ENCODE measurements around the gene UBE2V1.
"Not testable (repeated sequence)": the region's sequence is repeated elsewhere in the genome, so short reads cannot be mapped to it uniquely, and the experiment has no call there.

Gene UBE2V1

DNA sequence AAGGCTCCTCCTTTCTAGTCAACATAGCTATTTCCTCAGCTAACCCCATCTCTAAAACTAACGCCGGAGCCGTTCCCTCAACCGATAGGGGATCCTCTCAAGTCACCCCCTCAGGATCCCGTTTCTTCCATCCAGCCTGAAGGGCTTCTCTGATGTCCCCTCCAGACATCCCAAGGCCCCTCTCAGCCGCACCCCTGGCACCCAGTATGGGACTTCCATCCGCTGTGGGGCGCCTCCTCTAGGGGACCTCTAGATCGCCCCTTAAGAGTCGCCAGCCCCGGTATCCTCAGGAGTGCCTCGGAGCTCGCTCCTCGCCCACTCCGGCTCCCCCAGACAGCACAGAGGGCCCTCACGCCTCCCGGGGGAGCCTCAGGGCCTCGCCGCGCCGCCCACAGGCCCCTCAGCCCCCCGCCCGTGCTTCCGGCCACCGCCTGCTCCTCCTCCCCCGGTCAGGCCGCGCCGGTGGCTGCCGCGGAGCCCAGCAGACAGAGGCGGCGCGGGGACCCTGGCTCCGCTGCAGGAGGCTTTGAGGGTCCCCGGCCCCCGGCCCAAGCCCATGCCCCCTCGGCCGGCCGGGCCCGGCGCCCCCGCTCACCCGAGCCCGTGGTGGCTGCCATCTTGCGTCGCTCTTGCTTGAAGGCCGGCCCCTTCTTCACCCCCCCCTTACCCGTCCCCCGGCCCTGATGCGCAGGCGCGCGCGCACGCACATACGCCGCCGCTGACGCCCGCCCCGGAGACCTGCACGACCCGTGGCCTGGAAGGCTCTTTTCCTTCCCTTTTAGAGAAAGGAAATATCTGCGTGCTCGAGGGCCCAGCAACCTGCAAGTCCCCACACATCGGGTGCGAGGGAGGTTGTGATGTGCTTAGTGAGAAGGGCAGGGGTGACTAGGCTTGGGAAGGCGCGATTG is at the start of gene UBE2V1:
Gene UBE2V1, minus strand, starts transcription at position 639 of the 908 bp plus-strand sequence. Its CDS starts 22 bp downstream, at position 617.
- peak; percentile 75 to 87 (median 78) for DNase-seq

DNA sequence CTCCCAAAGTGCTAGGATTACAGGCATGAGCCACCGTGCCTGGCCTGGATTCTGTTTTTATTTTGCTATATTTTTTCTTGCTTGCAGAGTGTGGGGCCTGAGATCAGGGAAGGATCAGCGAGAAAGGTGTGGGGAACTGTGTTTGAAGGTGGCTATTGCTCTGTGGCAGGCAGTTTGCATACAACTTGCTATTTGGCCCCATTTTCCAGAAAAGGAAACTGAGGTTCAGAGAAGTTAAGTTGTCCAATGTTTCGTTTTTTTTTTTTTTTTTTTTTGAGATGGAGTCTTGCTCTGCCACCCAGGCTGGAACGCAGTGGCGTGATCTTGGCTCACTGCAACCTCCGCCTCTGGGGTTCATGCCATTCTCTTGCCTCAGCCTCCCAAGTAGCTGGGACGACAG is 48.5 kb upstream of the UBE2V1 start:
- not testable (repeated sequence) for DNase-seq

DNA sequence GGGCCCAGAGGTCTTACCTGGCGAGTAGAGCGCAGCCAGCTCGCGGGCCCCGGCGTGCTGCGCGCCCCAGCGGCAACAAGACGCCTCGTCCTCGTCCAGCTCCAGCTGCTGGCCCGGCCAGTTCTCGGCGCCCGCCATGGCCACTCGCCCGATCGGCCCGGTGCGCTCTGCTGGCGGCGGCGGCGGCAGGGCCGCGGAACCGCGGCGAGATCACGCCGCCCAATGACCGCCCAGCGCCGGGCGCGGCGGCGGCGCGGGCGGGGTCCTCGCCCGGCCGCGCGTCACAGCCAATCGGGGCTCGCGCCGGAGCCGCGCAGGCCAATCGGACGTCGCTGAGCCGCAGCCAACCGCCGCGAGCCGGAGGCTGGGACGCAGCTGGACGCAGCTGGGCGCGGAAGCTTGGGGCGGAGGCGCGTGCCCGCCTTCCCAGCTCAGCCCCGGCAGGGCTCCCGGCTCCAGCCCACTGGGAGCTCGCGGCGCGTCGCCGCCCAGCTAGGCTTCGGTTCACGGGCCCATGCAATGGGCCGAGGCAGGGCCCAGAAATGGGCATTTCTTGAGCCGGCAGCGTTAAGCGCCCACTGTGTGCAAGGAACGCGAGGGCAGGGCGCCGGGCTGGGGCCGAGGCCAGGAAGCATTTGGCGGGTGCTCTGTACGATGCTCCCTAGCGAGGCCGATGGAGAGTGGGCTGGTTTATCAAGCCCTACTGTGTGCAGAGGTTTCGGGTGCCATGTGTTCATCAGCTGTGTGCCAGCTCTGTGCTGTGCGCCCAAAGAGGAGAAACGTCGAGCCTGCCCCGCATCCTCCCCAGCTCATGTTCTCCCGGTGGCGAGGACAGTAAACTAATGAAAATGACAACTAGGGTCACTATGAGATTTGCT is 40.8 kb upstream of the UBE2V1 start, which contains the start of gene PEDS1:
Gene PEDS1, minus strand, starts transcription at position 224 of the 878 bp plus-strand sequence. Its CDS starts 86 bp downstream, at position 138.
- peak; percentile 44 to 77 (median 56) for DNase-seq

DNA sequence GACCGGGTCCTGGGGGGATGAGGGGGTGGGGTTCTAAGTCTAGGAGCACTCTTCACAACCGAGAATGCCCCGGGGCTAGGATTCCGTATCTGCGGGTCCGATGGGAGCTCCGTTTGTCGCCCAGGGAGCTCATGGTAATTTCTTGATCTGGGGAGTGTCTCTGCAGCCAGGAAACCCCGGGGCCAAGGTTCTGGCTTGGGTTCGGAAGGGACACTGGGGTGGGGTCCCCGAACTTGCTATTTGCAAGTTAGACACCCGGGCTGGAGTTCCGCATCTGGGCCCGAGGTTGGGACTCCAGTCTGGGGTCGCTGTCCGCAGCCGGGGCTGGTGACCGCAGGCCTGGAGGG is 40.2 kb upstream of the UBE2V1 start:
- DNase-seq, result no peak

DNA sequence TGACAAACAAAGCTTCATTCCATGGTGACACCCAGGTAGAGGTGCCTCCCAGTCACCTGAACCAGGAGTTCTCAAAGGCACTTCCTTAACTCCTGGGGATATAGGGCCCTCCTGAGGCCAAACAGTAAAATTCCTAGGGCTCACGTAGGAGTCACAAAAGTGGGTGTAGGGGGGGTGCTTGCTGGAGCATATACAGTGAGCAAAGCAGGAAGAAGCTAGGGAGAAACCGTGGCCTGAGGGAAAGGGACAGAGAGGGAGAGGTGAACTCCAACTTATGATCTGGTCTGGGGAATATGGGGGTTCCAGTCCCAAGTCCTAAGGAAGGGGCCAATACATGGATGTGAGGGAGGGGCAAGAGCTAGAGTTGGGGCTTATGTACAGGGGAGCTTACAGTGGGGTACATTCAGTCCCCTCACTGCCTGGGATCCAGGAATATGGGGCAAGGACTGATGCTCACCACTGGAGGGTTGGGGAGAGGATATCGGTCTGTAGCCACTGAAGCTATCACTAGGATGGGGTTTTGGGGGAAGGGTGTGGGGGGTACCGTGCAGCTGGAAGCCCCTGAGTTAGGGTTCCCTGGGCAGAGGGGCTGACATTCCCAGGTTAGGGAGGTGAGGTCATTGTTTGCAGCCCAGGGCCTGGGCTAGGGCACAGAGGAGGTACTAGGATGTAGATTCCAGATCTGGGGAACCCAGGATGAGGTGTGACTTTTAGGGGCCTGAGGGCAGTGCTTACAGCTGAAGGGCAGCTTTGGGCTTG is 39.6 kb upstream of the UBE2V1 start:
- DNase-seq, result no peak

DNA sequence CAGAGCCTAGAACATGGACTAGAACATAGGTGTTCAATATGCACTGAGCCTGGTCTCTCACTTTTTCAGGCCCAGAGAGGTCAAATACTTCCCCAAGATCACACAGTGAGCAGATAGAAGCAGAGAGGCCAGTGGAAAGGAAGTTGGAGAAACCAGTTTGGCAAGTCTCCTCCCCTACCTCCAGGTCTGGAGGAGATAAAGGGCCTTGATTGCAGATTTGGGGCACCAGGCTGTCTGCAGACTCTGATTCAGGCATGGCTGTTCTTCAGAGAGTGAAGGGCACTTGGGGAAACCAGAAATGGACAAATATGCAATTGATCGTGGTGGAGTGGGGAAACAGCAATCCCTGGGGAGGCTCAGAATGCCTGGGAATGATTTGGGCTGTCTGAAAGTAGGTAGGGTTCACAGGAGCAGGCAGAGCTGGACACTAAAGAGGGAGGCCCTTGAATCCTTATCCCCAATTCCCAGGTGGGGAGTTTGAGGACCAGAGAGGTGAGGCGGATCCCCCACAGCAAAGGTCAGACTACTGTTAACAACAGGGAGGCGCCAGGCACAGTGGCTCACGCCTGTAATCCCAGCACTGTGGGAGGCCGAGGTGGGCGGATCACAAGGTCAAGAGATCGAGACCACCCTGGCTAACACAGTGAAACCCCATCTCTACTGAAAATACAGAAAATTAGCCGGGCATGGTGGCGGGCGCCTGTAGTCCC is 38.2 kb upstream of the UBE2V1 start:
- DNase-seq, result no peak

DNA sequence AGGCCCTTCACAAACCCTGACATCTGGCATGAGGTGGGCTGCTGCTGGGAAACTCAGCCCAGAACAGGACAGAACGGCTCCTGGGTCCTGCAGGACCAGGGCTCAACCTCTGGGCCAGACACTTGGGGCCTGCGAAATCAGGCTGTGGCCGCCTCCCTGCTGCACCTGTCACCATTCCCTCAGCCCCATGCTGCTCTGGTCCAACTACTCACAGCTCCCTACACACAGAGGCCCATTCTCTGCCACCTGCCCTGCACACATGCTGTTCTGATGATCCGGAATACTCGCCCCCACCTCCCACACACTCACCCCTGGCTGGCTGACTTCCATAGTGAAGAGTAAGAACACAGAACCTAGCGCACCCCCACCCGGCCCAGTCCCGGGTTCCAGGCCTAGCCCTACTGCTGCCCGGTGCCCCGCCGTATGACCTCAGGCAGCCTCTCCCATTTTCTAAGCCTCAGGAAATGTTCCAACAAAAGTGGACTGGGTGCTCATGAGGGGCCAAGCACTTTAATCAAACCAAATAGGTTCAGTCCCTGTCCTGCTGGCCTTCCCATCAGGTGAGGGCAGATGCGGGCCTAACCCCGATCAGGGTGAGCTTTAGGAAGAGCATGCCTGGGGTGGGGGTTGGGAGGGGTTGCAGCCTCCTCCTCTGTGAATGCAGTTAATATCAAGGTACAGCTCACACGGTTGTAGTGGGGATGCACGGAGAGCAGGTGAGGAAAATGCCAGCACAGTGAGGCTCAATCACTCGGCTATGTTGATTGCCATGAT is 36.7 kb upstream of the UBE2V1 start:
- DNase-seq, result no peak

DNA sequence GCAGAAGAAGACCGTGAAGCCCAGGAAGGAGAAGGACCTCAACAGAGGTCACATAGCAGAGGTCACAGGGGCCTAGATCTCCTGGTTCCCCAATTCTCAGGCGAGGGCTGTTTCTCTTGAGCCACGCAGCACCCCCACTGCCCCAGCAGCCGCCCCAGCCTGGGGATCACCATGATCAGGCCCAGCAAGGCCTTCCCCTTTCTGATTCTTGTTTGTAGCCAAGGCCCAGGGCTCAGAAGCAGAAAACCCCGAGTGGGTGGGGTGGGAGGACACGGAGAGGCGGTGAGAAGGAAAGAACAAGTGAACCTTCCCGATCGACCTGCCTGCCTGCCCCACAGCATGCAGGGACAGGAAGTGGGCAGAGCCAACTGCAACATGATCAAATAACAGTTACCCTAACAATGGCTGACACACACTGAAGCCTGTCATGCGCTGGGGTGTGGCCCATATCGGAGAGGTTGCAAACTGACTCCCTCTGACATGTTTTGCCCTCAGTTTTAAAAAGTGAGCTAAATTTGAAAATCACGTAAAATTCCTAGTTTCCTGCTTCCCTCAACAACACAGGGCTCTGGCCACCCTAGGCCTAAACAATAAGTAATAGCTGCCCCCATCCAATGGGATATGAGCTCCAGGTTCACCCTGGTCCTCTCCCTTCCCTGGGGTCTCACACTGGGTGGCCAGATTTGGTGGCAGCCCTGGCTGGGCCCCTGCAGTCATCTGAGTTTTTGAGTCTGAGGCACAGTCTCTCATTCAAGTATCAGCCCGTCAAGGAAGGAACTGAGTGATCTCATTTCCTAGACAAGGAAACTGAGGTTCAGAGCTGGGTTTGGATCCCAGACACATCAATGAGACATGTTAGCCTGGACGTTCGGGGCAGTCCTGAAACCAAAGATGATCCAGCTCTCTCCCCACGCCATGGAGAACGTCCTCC is 34.0 kb upstream of the UBE2V1 start:
- DNase-seq, result peak in 3 of 4 experiments; percentile 28 to 67 (median 61)

DNA sequence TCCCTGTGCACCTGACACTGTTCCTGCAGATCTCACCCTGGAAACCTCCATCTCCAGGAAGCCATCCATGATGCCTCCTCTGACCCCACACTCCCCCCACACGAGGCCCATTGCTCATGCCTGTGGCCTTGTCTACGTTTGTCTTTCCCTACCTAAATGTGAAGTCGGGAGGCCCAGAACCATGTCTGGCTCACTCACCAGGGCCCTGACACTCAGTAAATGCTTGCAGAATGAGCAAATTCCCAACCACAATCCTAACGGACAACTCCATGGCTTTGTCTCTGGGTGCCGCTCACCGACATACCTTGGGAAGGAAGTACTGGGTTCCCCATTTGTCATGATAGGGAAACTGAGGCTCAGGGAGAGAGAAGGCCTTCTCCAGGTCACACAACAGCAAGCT is 33.3 kb upstream of the UBE2V1 start:
- no peak for DNase-seq

DNA sequence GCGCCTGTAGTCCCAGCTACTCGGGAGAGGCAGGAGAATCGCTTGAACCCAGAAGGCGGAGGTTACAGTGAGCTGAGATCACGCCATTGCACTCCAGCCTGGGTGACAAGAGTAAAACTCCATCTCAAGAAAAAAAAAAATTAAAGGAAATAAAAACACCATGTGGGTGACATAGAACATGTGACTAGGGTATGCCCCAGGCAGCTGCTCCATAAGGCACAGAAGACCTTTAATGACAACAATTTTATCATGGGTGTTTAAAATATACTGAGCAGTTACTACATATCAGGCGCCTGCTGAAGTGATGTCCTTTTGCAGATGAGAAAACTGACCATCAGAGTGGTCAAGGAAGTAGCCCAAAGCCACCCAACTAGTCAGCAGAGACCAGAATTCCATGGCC is 32.6 kb upstream of the UBE2V1 start:
- DNase-seq, result no peak

DNA sequence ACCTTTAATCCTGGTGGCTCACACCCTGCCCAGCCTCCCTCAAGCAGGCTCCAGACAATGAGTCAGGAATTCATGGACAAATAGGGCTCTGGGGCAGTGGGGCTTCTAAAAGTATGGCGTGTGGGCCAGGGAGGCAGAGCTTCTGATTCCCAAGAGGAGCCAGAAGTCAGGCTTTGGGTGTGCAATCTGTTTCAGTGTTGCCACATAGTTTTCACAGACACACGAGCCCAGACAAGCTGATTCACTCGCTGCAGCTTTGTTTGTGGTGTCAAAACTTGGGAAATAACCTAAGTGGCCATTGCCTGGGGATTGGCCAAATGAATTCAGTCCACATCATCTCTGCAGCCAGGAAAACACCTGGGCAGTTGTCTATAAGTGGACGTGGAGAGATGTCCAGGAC is 31.4 kb upstream of the UBE2V1 start:
- no peak for DNase-seq

DNA sequence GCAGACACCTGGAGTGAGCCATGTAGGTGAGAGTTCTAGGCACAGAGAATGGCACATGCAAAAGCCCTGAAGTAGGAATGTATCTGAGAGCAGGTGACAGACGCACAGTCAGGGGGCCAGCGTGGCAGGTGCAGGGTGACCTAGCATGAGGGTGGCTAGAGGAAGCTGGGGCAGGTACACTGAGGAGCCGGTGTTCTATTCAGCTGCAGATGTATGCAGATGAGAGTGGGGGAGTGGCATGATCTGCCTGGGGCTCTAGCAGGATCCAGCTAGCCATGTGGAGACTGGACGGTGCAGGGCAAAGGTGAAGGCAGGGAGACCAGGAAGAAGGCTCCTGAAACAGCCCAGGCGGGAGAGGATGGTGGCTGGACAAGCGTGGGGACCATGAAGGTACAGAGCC is 29.9 kb upstream of the UBE2V1 start:
- DNase-seq, result no peak

DNA sequence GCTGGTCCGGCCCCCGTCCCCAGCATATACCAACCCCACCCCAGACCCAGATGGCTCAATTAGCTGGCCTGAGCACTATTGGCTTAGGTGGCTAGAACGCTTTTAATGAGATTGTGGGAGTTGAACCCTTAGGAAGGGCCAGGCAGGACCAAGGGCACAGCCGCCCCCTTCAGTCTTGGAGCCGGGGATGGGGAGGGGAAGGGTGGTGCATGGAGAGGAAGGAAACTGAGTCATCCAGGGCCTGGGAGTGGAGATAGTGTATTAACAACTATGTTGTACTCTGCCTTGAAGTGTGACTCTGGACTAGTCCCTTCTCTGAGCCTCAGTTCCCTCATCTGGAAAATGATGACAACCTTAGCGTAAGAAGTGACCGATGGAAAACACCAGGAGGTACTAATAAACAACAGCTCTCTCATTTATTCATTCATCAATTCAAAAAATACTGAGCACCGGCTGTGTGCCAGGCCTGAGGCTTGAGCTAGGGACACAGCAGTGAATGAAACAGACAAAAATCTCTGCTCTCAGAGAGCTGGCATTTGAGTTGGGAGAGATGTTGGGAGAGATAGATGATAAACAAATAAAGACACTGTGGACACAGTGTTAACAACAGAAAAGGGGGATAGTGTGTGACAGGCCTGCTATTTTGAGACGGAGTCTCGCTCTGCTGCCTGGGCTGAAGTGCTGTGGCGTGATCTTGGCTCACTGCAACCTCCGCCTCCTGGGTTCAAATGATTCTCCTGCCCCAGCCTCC is 29.0 kb upstream of the UBE2V1 start:
- no peak for DNase-seq

DNA sequence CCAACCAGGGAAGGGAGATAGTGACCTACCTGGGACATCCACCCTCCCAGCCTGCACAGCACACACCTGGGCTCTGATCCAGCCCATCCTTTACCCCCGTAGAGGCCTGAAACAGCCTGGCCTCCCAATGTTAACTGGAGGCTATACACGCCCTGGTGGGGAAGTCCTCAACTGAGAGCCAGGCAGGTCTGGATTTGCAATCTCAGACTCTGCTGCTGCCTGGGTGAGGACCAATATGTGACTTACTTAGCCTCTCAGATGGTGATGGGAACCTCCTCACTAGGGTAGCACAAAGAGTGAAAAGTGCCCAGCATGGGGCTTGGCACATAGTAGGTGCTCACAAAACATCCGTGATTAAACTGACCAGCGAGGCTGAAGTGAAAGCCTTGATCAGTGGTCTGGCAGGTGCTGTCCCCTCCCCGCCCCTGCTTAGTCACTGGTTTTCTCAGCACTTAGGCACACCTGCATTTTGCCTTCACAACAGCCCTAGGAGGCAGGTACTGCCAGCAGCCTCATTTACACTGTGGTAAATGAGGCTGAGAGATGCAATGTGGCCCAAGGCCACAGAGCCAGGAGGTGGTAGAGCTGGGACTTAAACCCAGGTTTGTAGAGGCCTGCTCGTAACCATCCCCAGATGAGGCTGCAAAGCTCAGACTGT is 28.2 kb upstream of the UBE2V1 start:
- no peak for DNase-seq

DNA sequence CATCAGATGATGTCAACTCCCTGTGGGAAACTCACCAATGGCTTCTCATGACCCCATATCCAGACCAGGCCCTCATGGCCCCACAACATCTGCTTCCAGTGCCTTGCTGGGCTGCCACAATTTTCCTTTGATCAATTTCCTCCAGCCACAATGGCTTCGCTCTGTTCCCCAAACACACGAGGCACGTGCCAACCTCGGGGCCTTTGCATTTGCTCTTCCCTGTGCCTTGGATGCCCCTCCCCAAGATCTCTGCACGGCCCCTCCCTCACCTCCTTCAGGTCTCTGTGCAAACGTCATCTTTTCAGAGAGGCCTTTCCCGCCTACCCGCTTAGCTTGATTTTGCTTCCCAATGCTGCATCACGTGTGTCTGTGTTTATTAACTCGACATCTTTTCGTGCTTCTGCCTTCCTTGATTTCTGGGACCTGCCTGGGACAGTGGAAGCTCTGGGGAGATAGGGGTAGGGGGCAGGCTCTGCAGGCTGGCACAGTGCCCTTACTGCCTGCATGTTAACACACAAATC is 27.4 kb upstream of the UBE2V1 start:
- DNase-seq, result no peak

DNA sequence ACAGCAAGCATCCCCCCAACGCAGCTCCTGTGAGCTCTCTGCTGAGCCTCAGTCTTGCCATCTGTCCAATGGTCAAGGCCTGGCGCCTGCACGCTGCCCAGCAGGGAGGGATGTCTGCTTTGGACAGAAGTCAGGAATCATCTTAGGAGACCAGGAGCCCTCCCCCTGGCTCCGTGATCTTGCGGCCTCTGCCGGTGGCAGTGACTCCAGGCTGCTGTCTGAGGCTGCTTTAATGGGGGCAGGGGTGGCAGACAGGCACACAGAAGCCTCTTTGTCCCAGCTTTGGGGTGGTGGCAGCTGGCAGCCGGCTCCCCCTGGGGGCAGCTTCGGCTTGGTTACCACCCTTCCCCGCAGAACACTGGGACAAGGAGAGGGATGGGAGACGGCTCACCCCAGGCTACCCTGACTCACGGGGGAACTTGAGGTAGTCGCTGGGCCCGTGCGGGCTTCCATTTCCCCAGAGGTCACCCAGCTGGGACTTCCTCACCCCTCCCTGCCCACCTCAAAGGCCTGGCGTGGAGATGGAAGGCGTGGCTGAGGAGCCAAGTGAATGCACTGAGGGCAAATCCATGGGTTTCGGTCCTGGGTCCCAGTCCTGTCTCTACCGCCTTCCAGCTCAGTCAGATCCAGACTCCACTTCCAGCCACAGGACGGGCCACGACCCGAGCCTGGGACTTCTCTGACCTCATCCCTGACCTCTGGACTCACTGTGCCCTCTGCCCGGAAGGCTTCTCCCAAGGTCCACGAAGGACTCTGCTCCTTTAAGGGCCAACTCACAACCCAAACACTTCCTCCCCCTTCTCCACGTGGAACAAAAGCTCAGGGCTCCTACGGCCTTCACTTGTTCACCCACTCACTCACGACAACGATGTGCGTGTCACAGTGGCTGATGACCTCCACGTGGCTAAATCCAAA is 25.8 kb upstream of the UBE2V1 start:
- no peak for DNase-seq

DNA sequence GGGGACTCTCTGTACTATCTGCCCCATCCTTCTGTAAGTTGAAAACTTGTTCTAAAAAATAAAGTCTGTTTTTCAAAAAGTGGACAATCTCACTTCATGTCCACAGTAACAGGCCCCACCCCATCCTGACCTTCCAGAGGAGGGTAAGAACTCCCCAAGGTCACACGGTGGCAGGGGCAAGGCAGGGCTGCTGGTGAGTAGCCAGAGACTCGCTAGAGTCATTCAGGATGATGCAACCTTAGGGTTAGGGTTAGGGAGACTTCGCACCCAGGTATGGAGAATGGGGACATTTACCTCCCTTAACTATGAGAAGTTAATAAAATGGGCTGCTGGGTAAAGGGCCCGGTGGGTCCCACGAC is 25.1 kb upstream of the UBE2V1 start:
- no peak for DNase-seq

DNA sequence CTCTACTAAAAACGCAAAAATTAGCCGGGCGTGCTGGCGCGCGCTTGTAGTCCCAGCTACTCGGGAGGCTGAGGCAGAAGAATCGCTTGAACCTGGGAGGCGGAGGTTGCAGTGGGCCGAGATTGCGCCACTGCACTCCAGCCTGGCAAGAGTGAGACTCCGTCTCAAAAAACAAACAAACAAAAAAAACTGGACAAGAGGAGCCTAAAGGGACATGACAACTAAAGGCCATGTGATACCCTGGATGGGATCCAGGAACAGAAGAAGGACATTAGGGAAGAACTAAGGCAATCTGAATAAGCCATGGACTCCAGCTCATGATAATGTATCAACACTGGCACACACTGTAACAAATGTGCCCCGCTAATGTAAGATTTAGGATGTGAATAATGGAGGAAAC is 24.8 kb upstream of the UBE2V1 start:
- DNase-seq, result not testable (repeated sequence)
